H4 (cell line): ENCODE results near the gene TIGD6. TPM values are rescaled to one million over a fixed set of nuclear protein-coding genes. Genes with fewer than 3 reads are reported as not detected.

Experiments
- DNase-seq: peaks from one replicate; pipeline ENCODE4 v3.0.0-alpha.2; 2015; ENCODE audit warnings: low spot score
- total RNA-seq: library from RNA; depleted of rRNA; stranded (reverse); fragments of >200 nt; shearing (Covaris generic); gene quantifications from 2 replicates; pipeline ENCODE4 v1.2.3, GENCODE V29; 2014

TIGD6 gene
- total RNA-seq, 1 experiment from 2014 or later = 7.4 TPM

GRCh38 chr5:150017226-150018005, 17.0 kb upstream of the TIGD6 start:
- DNase-seq = no peak

GRCh38 chr5:150016537-150016936, 16.1 kb upstream of the TIGD6 start:
- DNase-seq = no peak

GRCh38 chr5:150015415-150015814, 15.0 kb upstream of the TIGD6 start:
- no peak for DNase-seq

GRCh38 chr5:150014456-150014855, 14.0 kb upstream of the TIGD6 start:
- DNase-seq = no peak

GRCh38 chr5:150013931-150014330, 13.5 kb upstream of the TIGD6 start:
- no peak for DNase-seq

GRCh38 chr5:150009671-150010387, 9.4 kb upstream of the TIGD6 start:
- no peak for DNase-seq

- DNase-seq = no peak
These were observed 6.6 kb upstream of the TIGD6 start for GRCh38 chr5:150007050-150007449.

- no peak for DNase-seq
These were observed 5.9 kb upstream of the TIGD6 start for GRCh38 chr5:150006318-150006717.

- peak; percentile 68 for DNase-seq
These were observed 1.4 kb upstream of the TIGD6 start for GRCh38 chr5:150001660-150002486.

GRCh38 chr5:150000990-150001659, 671 bp upstream of the TIGD6 start:
- DNase-seq = no peak

GRCh38 chr5:149999866-150000255, 593 bp downstream of the TIGD6 start:
- DNase-seq = no peak

GRCh38 chr5:149999359-149999758, 1.1 kb downstream of the TIGD6 start:
- no peak for DNase-seq

GRCh38 chr5:149998281-149998680, 2.2 kb downstream of the TIGD6 start:
- no peak for DNase-seq

- no peak for DNase-seq
These were observed 4.1 kb downstream of the TIGD6 start for GRCh38 chr5:149996205-149996890.

- DNase-seq = no peak
These were observed 4.9 kb downstream of the TIGD6 start for GRCh38 chr5:149995385-149996204.

GRCh38 chr5:149993471-149993870, 7.0 kb downstream of the TIGD6 start:
- DNase-seq = no peak

GRCh38 chr5:149990518-149991376, 9.7 kb downstream of the TIGD6 start:
- peak; percentile 72 for DNase-seq

- no peak for DNase-seq
These were observed 12.3 kb downstream of the TIGD6 start for GRCh38 chr5:149988126-149988525.

- DNase-seq = no peak
These were observed 17.9 kb downstream of the TIGD6 start for GRCh38 chr5:149982505-149982904.
